ENCODE data around the gene KCNQ2. TPM values are rescaled to one million over a fixed set of nuclear protein-coding genes. Genes with fewer than 3 reads are reported as not detected.

Gene KCNQ2
- total RNA-seq, 2 experiments from 2014 or later = 0.19 to 0.37 TPM

GRCh38 chr20:63467294-63468083, 5.0 kb downstream of the KCNQ2 start:
- H3K9me3 Mint-ChIP-seq = no peaks in the 10 kb centered on the region
- H3K4me3 Mint-ChIP-seq = no peak overlapping the region
- no peak for ATAC-seq (ENCODE audit: low read depth)
- POLR2A ChIA-PET = no interaction called here
- H3K4me1 Mint-ChIP-seq = no peaks in the 10 kb centered on the region
- H3K27ac Mint-ChIP-seq = no peak overlapping the region
- H3K27me3 Mint-ChIP-seq = peaks cover 13% of the 10 kb centered on the region
- no peak for DNase-seq
- H3K36me3 Mint-ChIP-seq = no peaks in the 10 kb centered on the region

GRCh38 chr20:63466861-63467260, 5.6 kb downstream of the KCNQ2 start:
- H3K27ac Mint-ChIP-seq = no peak overlapping the region

GRCh38 chr20:63466250-63466825, 6.1 kb downstream of the KCNQ2 start:
- H3K9me3 Mint-ChIP-seq = no peaks in the 10 kb centered on the region
- no peaks in the 10 kb centered on the region for H3K36me3 Mint-ChIP-seq
- no peak for ATAC-seq (ENCODE audit: low read depth)
- no peak for DNase-seq
- peaks cover 13% of the 10 kb centered on the region for H3K27me3 Mint-ChIP-seq
- H3K27ac Mint-ChIP-seq = no peak overlapping the region
- POLR2A ChIA-PET = no interaction called here
- H3K4me3 Mint-ChIP-seq = no peak overlapping the region
- no peaks in the 10 kb centered on the region for H3K4me1 Mint-ChIP-seq

More at GRCh38 chr20:63466861-63467260, 5.6 kb downstream of the KCNQ2 start:
- peaks cover 13% of the 10 kb centered on the region for H3K27me3 Mint-ChIP-seq
- no peaks in the 10 kb centered on the region for H3K4me1 Mint-ChIP-seq
- ATAC-seq (ENCODE audit: low read depth) (no peak), DNase-seq (no peak)
- no peaks in the 10 kb centered on the region for H3K9me3 Mint-ChIP-seq
- H3K36me3 Mint-ChIP-seq = no peaks in the 10 kb centered on the region
- no peak overlapping the region for H3K4me3 Mint-ChIP-seq
- POLR2A ChIA-PET = no interaction called here

- no peaks in the 10 kb centered on the region for H3K4me1 Mint-ChIP-seq
- H3K27me3 Mint-ChIP-seq = peaks cover 8% of the 10 kb centered on the region
- DNase-seq (no peak), ATAC-seq (ENCODE audit: low read depth) (no peak)
- no peaks in the 10 kb centered on the region for H3K36me3 Mint-ChIP-seq
- POLR2A ChIA-PET = no interaction called here
- H3K4me3 Mint-ChIP-seq = no peak overlapping the region
- H3K27ac Mint-ChIP-seq = no peak overlapping the region
- H3K9me3 Mint-ChIP-seq = no peaks in the 10 kb centered on the region
Measured at GRCh38 chr20:63465380-63466249, 6.8 kb downstream of the KCNQ2 start.

- H3K27ac Mint-ChIP-seq = no peak overlapping the region
- H3K4me1 Mint-ChIP-seq = no peaks in the 10 kb centered on the region
- peaks cover 2% of the 10 kb centered on the region for H3K27me3 Mint-ChIP-seq
- no peaks in the 10 kb centered on the region for H3K9me3 Mint-ChIP-seq
- no peak overlapping the region for H3K4me3 Mint-ChIP-seq
- POLR2A ChIA-PET = no interaction called here
- no peak for DNase-seq
- no peaks in the 10 kb centered on the region for H3K36me3 Mint-ChIP-seq
- ATAC-seq (ENCODE audit: low read depth) = no peak
Measured at GRCh38 chr20:63464289-63464635, 8.2 kb downstream of the KCNQ2 start.

- POLR2A ChIA-PET = no interaction called here
- peaks cover 2% of the 10 kb centered on the region for H3K27me3 Mint-ChIP-seq
- H3K4me3 Mint-ChIP-seq = no peak overlapping the region
- H3K36me3 Mint-ChIP-seq = no peaks in the 10 kb centered on the region
- DNase-seq (no peak), ATAC-seq (ENCODE audit: low read depth) (no peak)
- no peak overlapping the region for H3K27ac Mint-ChIP-seq
- no peaks in the 10 kb centered on the region for H3K4me1 Mint-ChIP-seq
- H3K9me3 Mint-ChIP-seq = no peaks in the 10 kb centered on the region
Measured at GRCh38 chr20:63463400-63464288, 8.8 kb downstream of the KCNQ2 start.

GRCh38 chr20:63462244-63462643, 10.2 kb downstream of the KCNQ2 start:
- H3K36me3 Mint-ChIP-seq = no peaks in the 10 kb centered on the region
- peaks cover 2% of the 10 kb centered on the region for H3K27me3 Mint-ChIP-seq
- H3K4me3 Mint-ChIP-seq = no peak overlapping the region
- DNase-seq (no peak), ATAC-seq (ENCODE audit: low read depth) (no peak)
- no peak overlapping the region for H3K27ac Mint-ChIP-seq
- no peaks in the 10 kb centered on the region for H3K9me3 Mint-ChIP-seq
- no peaks in the 10 kb centered on the region for H3K4me1 Mint-ChIP-seq
- POLR2A ChIA-PET = no interaction called here

- H3K36me3 Mint-ChIP-seq = no peaks in the 10 kb centered on the region
- H3K27ac Mint-ChIP-seq = no peak overlapping the region
- no peaks in the 10 kb centered on the region for H3K9me3 Mint-ChIP-seq
- ATAC-seq (ENCODE audit: low read depth) (no peak), DNase-seq (peak; percentile 57)
- H3K4me1 Mint-ChIP-seq = no peaks in the 10 kb centered on the region
- peaks cover 2% of the 10 kb centered on the region for H3K27me3 Mint-ChIP-seq
- H3K4me3 Mint-ChIP-seq = no peak overlapping the region
- POLR2A ChIA-PET = no interaction called here
Measured at GRCh38 chr20:63461104-63461763, 11.2 kb downstream of the KCNQ2 start.

GRCh38 chr20:63459070-63459380, 13.4 kb downstream of the KCNQ2 start:
- Mint-ChIP-seq H3K36me3 (no peaks in the 10 kb centered on the region), H3K4me3 (no peak overlapping the region), H3K9me3 (no peaks in the 10 kb centered on the region), H3K4me1 (no peaks in the 10 kb centered on the region), H3K27me3 (peaks cover 11% of the 10 kb centered on the region), H3K27ac (no peak overlapping the region)
- DNase-seq (no peak), ATAC-seq (ENCODE audit: low read depth) (no peak)
- POLR2A ChIA-PET = no interaction called here

- Mint-ChIP-seq H3K27ac (no peak overlapping the region), H3K36me3 (no peaks in the 10 kb centered on the region), H3K27me3 (peaks cover 15% of the 10 kb centered on the region), H3K4me1 (no peaks in the 10 kb centered on the region), H3K9me3 (no peaks in the 10 kb centered on the region), H3K4me3 (no peak overlapping the region)
- DNase-seq = no peak
- no peak for ATAC-seq (ENCODE audit: low read depth)
- POLR2A ChIA-PET = no interaction called here
Measured at GRCh38 chr20:63458170-63459069, 14.0 kb downstream of the KCNQ2 start.

- ATAC-seq (ENCODE audit: low read depth) (no peak), DNase-seq (no peak)
- no peaks in the 10 kb centered on the region for H3K9me3 Mint-ChIP-seq
- no peaks in the 10 kb centered on the region for H3K36me3 Mint-ChIP-seq
- H3K27me3 Mint-ChIP-seq = peaks cover 16% of the 10 kb centered on the region
- POLR2A ChIA-PET = no interaction called here
- H3K27ac Mint-ChIP-seq = no peak overlapping the region
- H3K4me1 Mint-ChIP-seq = no peaks in the 10 kb centered on the region
- no peak overlapping the region for H3K4me3 Mint-ChIP-seq
Measured at GRCh38 chr20:63457737-63458136, 14.7 kb downstream of the KCNQ2 start.

Measured in activated naive CD8-positive, alpha-beta T cell treated with anti-CD3 and anti-CD28 coated beads, Interleukin-2, amount 10 ng/mL, durations not matched to agents 7 days and 5 days (primary cell).